T-cell (primary cell): ENCODE measurements around the gene CREBBP. TPM values are rescaled to one million over a fixed set of nuclear protein-coding genes. Genes with fewer than 3 reads are reported as not detected.

ENCODE experiments used
- ATAC-seq, 4 experiments: fragments of 200-7000 bp in 3 of 4; fragments of 150-1000 bp in 1 of 4; cut with Tn5 transposase; replicated peaks in 1 of 4; 1 replicate in 3 of 4; 2 replicates in 1 of 4; pipeline ENCODE4 v1.10.0; 2021; ENCODE audit warnings: moderate library complexity in 3 of 4, mild to moderate bottlenecking in 2 of 4, moderate number of reproducible peaks in 1 of 4
- CTCF ChIA-PET, 2 donors: fragments of 300-600 bp; sonication (Branson Sonifier 250); formaldehyde crosslinking; loops; one replicate each; lab custom pipeline; 2022; ENCODE audit warnings: antibody characterized with exemption in 2 of 2; lab: Charles Lee
- POLR2A ChIA-PET, 2 donors: fragments of 300-600 bp; sonication (Branson Sonifier 250); formaldehyde crosslinking; loops; one replicate each; lab custom pipeline; 2022; ENCODE audit warnings: antibody characterized with exemption in 2 of 2; lab: Charles Lee
- DNase-seq, 35 experiments: peaks; one replicate each; pipeline versions ENCODE4 v3.0.0 to v3.0.0-alpha.2; 2013 to 2023
- H3K27ac ChIP-seq: one replicate; pipeline ENCODE4 v1.5.1; 2013; ENCODE audit warnings: low read length
- H3K27me3 ChIP-seq, 2 experiments: replicated peaks in 1 of 2; 1 replicate in 1 of 2; 2 replicates in 1 of 2; pipeline versions ENCODE4 v1.6.1 to v1.7.0; 2013; ENCODE audit warnings: low read length in 1 of 2, mixed read lengths in 1 of 2; ENCODE audit not compliant: control insufficient read depth in 2 of 2, insufficient read depth in 2 of 2; ENCODE audit errors: extremely low read depth in 1 of 2
- H3K36me3 ChIP-seq, 2 donors: 1 replicate in 1 of 2; 2 replicates in 1 of 2; pipeline versions ENCODE4 v1.6.1 to v1.7.0; 2013; ENCODE audit warnings: low read length in 1 of 2; ENCODE audit not compliant: control insufficient read depth in 2 of 2, insufficient read depth in 1 of 2; ENCODE audit errors: extremely low read depth in 1 of 2
- H3K4me1 ChIP-seq, 2 experiments: 1 replicate in 1 of 2; 2 replicates in 1 of 2; pipeline versions ENCODE4 v1.6.1 to v1.7.0; 2013; ENCODE audit warnings: low read length in 2 of 2, mixed read lengths in 1 of 2; ENCODE audit not compliant: insufficient read depth in 2 of 2, control insufficient read depth in 1 of 2; ENCODE audit errors: extremely low read depth in 1 of 2
- H3K4me3 ChIP-seq, 2 donors: 1 replicate in 1 of 2; 2 replicates in 1 of 2; pipeline versions ENCODE4 v1.5.1 to v1.7.0; 2013; ENCODE audit warnings: mild to moderate bottlenecking in 2 of 2, low read length in 1 of 2, moderate library complexity in 1 of 2; ENCODE audit not compliant: control insufficient read depth in 1 of 2; ENCODE audit errors: extremely low read depth in 1 of 2
- H3K9me3 ChIP-seq: 2 replicates; pipeline ENCODE4 v1.7.0; 2013
- H3K27ac Mint-ChIP-seq, 2 donors: one replicate each; pipeline ENCODE4 v1.8.0; 2020 to 2021; ENCODE audit warnings: mild to moderate bottlenecking in 2 of 2, mixed read lengths in 2 of 2
- H3K27me3 Mint-ChIP-seq, 2 donors: one replicate each; pipeline ENCODE4 v1.8.0; 2021 to 2022; ENCODE audit warnings: mixed read lengths in 2 of 2
- H3K36me3 Mint-ChIP-seq: one replicate; pipeline ENCODE4 v1.8.0; 2021; ENCODE audit warnings: mixed read lengths
- H3K4me1 Mint-ChIP-seq, 3 donors: one replicate each; pipeline ENCODE4 v1.8.0; 2020 to 2022; ENCODE audit warnings: mixed read lengths in 3 of 3, mild to moderate bottlenecking in 1 of 3
- H3K4me3 Mint-ChIP-seq, 3 donors: one replicate each; pipeline ENCODE4 v1.8.0; 2020 to 2022; ENCODE audit warnings: mild to moderate bottlenecking in 3 of 3, mixed read lengths in 3 of 3, moderate library complexity in 3 of 3
- H3K9me3 Mint-ChIP-seq, 3 donors: one replicate each; pipeline ENCODE4 v1.8.0; 2020 to 2022; ENCODE audit warnings: mixed read lengths in 3 of 3
- WGBS: methylation state at CpG from one replicate; pipeline ENCODE4 v1.1.5; 2013; ENCODE audit warnings: missing lambda C conversion rate; ENCODE audit not compliant: insufficient coverage; 5-methylcytosine and 5-hydroxymethylcytosine counted together
- total RNA-seq, 35 experiments: library from RNA in 6 of 35; stranded (reverse) in 6 of 35; fragments of 120-200 nt in 1 of 35; gene quantifications; one replicate each; pipeline versions ENCODE4 v1.2.1 to v1.2.4 and lab custom pipeline; 2013 to 2026

Gene CREBBP
- total RNA-seq, 5 donors from 2014 or later (not counting 1 experiment from before 2014, with no cell fraction given): 114 to 183 (median 127) TPM

DNA sequence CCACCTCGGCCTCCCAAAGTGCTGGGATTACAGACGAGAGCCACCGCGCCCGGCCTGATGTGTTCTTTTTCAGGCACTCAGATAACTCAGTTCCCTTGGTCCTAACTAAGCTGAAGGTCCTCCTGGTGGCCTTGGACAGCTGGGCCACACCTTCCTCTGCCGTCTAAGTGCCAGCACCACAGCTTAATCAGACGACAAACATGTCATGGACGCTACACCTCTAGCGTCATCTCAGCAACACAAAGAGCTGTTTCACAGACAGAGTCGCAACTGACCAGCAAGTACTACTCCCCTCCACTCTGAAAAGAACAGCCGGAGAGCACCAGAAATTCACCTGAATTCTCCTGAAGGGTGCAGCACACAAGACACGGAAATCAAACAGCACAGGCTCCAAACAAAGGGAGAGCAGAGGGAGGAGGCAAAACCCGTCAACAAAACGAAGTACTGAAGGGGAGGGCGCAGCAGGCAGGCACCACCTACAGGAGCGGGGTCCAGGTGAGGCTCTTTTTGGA lies 167.6 kb downstream of the CREBBP start:
- Histone ChIP-seq H3K9me3 (no peaks in the 10 kb centered on the region), H3K36me3 (peaks cover 3 to 13% of the 10 kb centered on the region in 2 donors), H3K4me1 (peaks cover 10 to 24% of the 10 kb centered on the region in 2 experiments), H3K27me3 (no peaks in the 10 kb centered on the region), H3K27ac (no peak overlapping the region), H3K4me3 (no peak overlapping the region)
- H3K4me1 Mint-ChIP-seq: peaks cover 37 to 45% (median 40%) of the 10 kb centered on the region in 3 donors
- H3K36me3 Mint-ChIP-seq: peaks cover 18% of the 10 kb centered on the region
- ChIA-PET POLR2A (no interaction called here), CTCF (no interaction called here)
- no peak overlapping the region for H3K27ac Mint-ChIP-seq
- ATAC-seq (no peak), DNase-seq (no peak)
- no peaks in the 10 kb centered on the region for H3K9me3 Mint-ChIP-seq
- no peak overlapping the region for H3K4me3 Mint-ChIP-seq
- no peaks in the 10 kb centered on the region for H3K27me3 Mint-ChIP-seq
- WGBS: 97% methylated on average over 16 of the region's 16 CpGs

DNA sequence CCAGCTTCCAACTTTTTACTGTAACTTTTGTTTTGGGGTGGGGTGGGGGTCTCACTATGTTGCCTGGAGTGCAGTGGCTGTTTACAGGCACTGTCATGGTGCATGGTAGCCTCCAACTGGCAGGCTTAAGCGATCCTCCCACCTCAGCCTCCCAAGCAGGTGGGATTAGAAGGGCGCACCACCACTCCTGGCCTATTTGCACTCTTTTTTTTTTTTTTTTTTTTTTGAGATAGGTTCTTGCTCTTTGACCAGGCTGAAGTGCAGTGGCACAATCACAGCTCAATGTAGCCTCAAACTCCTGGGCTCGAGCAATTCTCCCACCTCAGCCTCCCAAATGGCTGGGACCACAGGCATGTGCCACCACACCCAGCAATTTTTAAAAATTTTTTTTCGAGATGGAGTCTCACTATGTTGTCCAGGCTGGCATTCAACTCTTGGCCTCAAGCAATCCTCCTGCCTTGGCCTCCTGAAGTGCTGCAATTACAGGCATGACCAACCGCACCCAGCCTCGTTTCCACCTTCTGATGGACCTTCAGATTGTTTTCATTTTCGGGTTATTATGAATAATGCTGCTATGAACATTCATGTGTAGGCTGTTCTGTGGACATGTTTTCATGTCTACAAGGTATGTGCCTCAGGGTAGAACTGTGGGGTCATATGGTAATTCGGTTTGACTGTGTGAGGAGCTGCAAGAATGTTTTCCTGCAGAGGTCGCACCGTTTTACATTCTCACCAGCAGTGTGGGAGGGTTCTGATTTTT lies 174.1 kb downstream of the CREBBP start:
- WGBS: 100% methylated on average over 2 of the region's 10 CpGs
- H3K36me3 ChIP-seq: peaks cover 0 to 7% of the 10 kb centered on the region in 2 donors
- no peaks in the 10 kb centered on the region for H3K27me3 ChIP-seq
- H3K9me3 ChIP-seq: no peaks in the 10 kb centered on the region
- Mint-ChIP-seq H3K27ac (no peak overlapping the region), H3K4me3 (no peak overlapping the region), H3K9me3 (no peaks in the 10 kb centered on the region), H3K36me3 (peaks cover 13% of the 10 kb centered on the region), H3K4me1 (peaks cover 1 to 5% (median 4%) of the 10 kb centered on the region in 3 donors), H3K27me3 (no peaks in the 10 kb centered on the region)
- ATAC-seq (no peak), DNase-seq (no peak)
- no peak overlapping the region for H3K27ac ChIP-seq
- H3K4me3 ChIP-seq: no peak overlapping the region
- POLR2A ChIA-PET: no interaction called here
- H3K4me1 ChIP-seq: no peaks in the 10 kb centered on the region
- CTCF ChIA-PET: interaction anchor here in 1 of 2 donors (0.6 kb wide), 1 partner anchor 15 kb away, joined by 6 read pairs; no protein-coding TSS in a partner anchor

DNA sequence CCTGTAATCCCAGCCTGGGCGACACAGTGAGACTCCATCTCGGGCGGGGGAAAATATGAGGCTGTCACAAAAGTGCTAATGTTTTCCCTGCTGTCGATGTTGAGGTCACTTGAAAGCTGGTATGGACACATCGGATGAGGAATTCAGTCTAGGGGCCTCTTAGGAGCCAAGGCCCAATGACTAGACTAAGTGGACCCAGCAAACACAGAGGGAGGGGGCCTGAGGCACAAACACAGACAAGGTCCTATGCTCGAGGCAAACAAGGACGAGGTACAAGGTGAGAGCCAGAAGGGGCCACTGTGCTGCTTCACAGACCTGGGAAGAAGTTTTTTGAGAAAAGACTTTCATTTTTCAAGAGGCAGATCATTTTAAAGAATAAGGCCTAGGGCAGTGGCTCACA lies 178.4 kb downstream of the CREBBP start:
- H3K4me3 Mint-ChIP-seq: no peak overlapping the region
- Histone ChIP-seq H3K27me3 (no peaks in the 10 kb centered on the region), H3K4me3 (no peak overlapping the region), H3K9me3 (no peaks in the 10 kb centered on the region), H3K4me1 (peaks cover 11 to 12% of the 10 kb centered on the region in 2 experiments), H3K36me3 (peaks cover 0 to 4% of the 10 kb centered on the region in 2 donors), H3K27ac (no peak overlapping the region)
- POLR2A ChIA-PET: no interaction called here
- CTCF ChIA-PET: no interaction called here
- H3K36me3 Mint-ChIP-seq: peaks cover 8% of the 10 kb centered on the region
- ATAC-seq (no peak), DNase-seq (no peak)
- H3K9me3 Mint-ChIP-seq: no peaks in the 10 kb centered on the region
- no peak overlapping the region for H3K27ac Mint-ChIP-seq
- H3K4me1 Mint-ChIP-seq: peaks cover 5 to 9% (median 8%) of the 10 kb centered on the region in 3 donors
- WGBS: 92% methylated on average over 7 of the region's 7 CpGs
- H3K27me3 Mint-ChIP-seq: no peaks in the 10 kb centered on the region

- no peaks in the 10 kb centered on the region for H3K27me3 Mint-ChIP-seq
- H3K9me3 Mint-ChIP-seq: no peaks in the 10 kb centered on the region
- ChIA-PET CTCF (no interaction called here), POLR2A (interaction anchor here in 1 of 2 donors (0.6 kb wide), 1 partner anchor 74 kb away, joined by 10 read pairs; no protein-coding TSS in a partner anchor)
- no peak overlapping the region for H3K27ac ChIP-seq
- WGBS: no CpG with 5 or more reads among the region's 4 CpGs
- H3K27ac Mint-ChIP-seq: no peak overlapping the region
- H3K36me3 ChIP-seq: peaks cover 0 to 4% of the 10 kb centered on the region in 2 donors
- DNase-seq: no peak
- no peak overlapping the region for H3K4me3 ChIP-seq
- H3K4me1 ChIP-seq: peaks cover 11 to 12% of the 10 kb centered on the region in 2 experiments
- H3K4me3 Mint-ChIP-seq: no peak overlapping the region
- no peaks in the 10 kb centered on the region for H3K9me3 ChIP-seq
- peaks cover 5 to 9% (median 8%) of the 10 kb centered on the region in 3 donors for H3K4me1 Mint-ChIP-seq
- peaks cover 8% of the 10 kb centered on the region for H3K36me3 Mint-ChIP-seq
- no peak for ATAC-seq
- no peaks in the 10 kb centered on the region for H3K27me3 ChIP-seq
Observed at GRCh38 chr16:3701531-3701930, 179.0 kb downstream of the CREBBP start.

GRCh38 chr16:3698941-3699340 lies 181.6 kb downstream of the CREBBP start:
- 42% methylated on average over 2 of the region's 4 CpGs for WGBS
- H3K36me3 Mint-ChIP-seq: peaks cover 12% of the 10 kb centered on the region
- ATAC-seq: peak in 3 of 4 experiments; percentile 32 to 54 (median 42)
- CTCF ChIA-PET: no interaction called here
- H3K4me1 Mint-ChIP-seq: peaks cover 11 to 13% (median 11%) of the 10 kb centered on the region in 3 donors
- no peaks in the 10 kb centered on the region for H3K9me3 ChIP-seq
- POLR2A ChIA-PET: no interaction called here
- DNase-seq: peak in 2 of 35 experiments; percentile 4 to 36
- no peak overlapping the region for H3K27ac Mint-ChIP-seq
- peaks cover 0 to 4% of the 10 kb centered on the region in 2 donors for H3K36me3 ChIP-seq
- peaks cover 11 to 12% of the 10 kb centered on the region in 2 experiments for H3K4me1 ChIP-seq
- H3K27me3 ChIP-seq: no peaks in the 10 kb centered on the region
- H3K9me3 Mint-ChIP-seq: no peaks in the 10 kb centered on the region
- H3K27ac ChIP-seq: no peak overlapping the region
- no peaks in the 10 kb centered on the region for H3K27me3 Mint-ChIP-seq
- no peak overlapping the region for H3K4me3 ChIP-seq
- no peak overlapping the region for H3K4me3 Mint-ChIP-seq

- Histone ChIP-seq H3K36me3 (no peaks in the 10 kb centered on the region), H3K9me3 (no peaks in the 10 kb centered on the region), H3K4me1 (peaks cover 11 to 12% of the 10 kb centered on the region in 2 experiments), H3K4me3 (no peak overlapping the region), H3K27me3 (no peaks in the 10 kb centered on the region), H3K27ac (no peak overlapping the region)
- CTCF ChIA-PET: interaction anchor here in 1 of 2 donors (1.3 kb wide), 1 partner anchor 15 kb away, joined by 4 read pairs; no protein-coding TSS in a partner anchor
- Mint-ChIP-seq H3K27ac (no peak overlapping the region), H3K4me1 (peaks cover 10 to 13% (median 11%) of the 10 kb centered on the region in 3 donors), H3K4me3 (no peak overlapping the region), H3K36me3 (peaks cover 4% of the 10 kb centered on the region), H3K27me3 (no peaks in the 10 kb centered on the region), H3K9me3 (no peaks in the 10 kb centered on the region)
- DNase-seq (no peak), ATAC-seq (no peak)
- POLR2A ChIA-PET: interaction anchor here (0.6 kb wide), 2 partner anchors 203 to 769 kb away, joined by 3 read pairs; no protein-coding TSS in a partner anchor
- WGBS: 89% methylated on average over 5 of the region's 13 CpGs
Observed at GRCh38 chr16:3696425-3697218, 183.9 kb downstream of the CREBBP start.
